Measurements from ENCODE around the gene USP6NL.

The USP6NL gene

DNA sequence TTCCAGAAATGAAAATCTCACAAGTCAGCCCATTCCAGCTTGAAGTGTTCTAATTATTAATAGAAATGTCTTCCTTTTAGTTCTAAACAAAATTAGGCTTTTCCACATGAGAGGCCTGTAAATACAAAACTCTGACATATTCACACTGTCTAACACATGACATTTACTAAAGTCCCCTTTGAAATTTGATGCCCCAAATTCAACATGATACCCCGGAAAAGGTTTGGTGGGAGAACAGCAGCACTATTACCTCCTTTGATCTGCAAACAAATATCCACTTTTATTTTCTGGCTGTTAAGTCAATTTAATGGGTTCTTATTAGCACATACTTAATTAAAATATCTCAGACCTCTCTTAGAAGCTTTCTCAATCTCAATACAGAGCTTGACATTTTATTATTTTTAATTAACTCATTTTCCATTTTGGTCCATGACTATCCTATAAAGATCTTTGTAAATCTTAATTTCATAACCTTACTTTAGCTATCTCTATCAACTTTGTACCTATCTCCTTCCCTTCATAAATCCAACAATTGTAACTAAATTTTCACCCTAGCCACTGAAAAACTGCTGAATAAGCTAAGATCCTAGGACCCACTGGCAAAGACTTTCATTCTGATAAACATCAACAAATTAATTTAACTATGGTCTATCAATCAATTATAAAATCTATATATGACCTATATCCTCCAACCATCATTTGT, 63.2 kb downstream of the USP6NL start:
- DNase-seq, result no peak

DNA sequence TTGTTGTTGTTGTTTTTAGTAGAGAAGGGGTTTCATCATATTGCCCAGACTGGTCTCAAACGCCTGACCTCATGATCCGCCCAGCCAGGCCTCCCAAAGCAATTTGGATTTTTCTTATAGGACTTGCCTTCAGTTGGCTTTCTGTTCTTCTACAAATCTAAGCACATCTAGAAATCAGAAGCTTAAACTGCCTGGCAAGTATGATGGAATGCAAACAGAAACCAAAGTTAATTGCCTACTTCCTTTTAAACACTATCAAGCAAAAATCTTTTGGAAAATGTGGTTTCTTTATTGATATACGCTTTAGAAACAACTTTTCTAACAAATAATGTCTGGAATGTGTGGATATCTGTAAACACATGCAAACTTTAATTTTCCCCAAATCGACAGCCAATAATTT, 64.9 kb downstream of the USP6NL start:
- no peak for DNase-seq

DNA sequence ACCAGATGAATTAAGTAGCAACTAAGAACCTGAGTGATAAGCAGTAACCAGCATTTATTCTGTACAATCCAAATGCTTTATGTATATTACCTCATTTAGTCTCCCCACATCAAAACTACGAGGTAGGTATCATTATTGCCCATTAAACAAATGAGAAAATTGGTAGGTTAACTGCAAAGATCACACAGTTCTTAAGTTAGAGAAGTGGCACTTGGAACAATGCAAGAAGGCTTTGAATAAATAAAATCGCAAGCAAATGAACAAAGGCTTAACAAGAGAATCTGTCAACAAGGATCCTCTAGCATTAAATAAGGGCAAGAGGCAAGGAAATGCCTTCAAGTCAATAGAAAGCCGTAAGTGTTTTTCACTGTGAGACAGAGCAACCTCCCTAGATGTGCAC, 70.2 kb downstream of the USP6NL start:
- no peak for DNase-seq

DNA sequence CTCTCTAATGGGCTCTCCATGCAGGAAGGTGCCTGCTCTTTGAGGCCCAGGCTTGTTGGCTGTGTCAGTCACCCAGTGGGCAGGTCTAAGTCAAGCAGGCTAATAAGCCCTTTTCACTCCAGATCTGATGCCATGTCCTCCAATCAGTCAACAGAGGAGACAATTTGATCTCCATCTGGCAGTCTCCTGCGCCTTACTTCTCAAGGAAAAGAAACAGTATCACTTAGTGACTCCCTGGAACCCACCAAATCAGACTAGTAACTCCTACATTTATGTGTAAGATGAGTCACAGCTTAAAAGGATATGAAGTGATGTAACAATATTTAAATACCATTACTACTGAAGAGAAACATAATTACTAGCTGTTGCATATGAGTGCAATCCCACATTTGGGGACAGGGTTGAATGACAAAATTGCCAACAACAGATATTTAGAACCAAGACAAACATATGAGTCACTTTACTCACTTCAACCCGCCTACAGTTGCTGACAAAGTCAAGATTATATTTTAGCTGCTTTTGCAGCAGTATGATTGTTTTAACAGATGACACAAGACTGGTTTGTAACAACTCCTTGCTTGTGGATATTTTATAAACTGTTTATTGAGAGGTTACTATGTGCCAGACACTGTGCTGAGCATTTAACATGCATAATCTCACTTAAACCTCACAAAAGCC, 72.1 kb downstream of the USP6NL start:
- DNase-seq, result no peak

DNA sequence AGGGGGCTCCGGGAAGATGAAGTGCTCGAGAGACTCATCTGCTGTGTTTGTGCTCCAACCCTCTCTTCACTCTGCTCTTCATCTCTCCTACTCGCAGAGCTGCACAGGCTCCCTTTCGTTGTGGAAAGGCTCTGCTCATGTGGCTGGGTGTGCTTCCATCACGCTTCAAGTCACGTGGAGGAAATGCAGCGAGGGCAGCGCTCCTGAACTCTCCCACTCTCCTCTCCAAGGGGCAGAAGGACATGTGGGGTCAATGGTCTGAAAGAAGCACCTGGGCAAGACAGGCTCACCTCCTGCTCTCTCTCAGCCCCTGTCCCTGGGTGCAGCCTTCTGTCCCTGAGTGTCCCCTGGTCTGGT, 72.6 kb downstream of the USP6NL start:
- DNase-seq, result no peak

DNA sequence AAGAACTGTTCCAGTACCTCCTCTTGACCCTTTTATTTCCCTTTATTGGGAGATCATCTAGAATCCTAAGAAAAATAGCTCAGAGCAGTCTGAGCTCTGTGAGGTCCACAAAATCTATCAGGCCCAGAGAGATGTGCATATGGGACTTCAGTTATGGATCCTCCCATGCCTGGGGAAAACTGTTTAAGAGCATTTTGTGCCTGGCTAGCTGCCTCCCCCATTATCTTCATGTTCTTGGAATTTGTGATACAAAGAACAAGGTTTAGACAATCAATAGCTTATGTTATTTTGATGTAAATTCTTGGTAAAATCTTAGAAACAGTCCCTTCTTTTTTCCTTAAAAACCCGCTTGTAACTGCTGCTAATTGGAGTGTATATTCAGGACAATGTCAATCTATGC, 75.2 kb downstream of the USP6NL start:
- no peak for DNase-seq

DNA sequence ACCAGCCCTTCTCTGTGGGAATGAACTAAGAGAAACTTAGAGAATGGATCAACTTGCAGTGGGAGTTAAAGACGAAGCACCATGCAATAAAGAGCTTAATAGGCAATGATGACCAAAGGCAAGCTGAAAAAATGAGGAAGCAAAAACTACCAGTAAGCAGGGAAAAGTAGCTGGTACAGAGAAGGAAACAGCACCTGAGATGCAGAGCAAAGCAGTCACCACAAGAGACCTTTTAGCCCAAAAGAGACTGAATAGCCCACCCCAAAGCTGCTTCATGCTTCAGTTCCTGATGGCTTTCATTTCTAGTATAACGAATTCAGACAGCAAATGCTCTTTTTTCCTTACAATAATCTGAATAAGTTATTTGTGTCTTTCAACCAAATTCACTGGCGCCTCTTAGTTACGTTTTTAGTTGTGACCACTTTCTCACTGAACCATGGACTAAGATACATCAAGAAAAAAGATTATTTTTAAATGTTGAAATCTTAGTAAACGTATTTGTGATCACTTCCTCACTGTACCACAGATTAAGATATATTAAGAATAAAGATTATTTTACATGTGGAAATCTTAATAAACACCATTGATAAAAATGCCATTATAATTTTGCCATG, 76.0 kb downstream of the USP6NL start:
- DNase-seq, result no peak

DNA sequence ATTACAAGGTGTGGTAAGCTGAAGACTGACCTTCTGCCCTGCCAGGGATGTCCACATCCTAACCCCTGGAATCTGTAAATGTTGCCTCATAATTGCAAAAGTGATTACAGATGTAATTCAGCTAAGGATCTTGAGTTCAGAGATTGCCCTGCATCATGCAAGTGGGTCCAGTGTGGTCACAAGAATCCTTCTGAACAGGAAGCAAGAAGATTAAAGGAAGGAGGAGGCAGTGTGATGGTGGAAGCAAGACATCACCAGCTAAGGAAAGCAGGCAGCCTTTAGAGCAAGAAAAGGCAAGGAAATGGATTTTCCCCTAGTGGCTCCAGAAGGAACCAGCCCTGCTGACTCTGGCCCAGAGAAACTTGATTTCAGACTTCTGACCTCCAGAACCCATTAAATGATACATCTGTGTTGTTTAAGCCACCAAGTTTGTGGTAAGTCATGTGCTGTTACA, 78.1 kb downstream of the USP6NL start:
- no peak for DNase-seq

DNA sequence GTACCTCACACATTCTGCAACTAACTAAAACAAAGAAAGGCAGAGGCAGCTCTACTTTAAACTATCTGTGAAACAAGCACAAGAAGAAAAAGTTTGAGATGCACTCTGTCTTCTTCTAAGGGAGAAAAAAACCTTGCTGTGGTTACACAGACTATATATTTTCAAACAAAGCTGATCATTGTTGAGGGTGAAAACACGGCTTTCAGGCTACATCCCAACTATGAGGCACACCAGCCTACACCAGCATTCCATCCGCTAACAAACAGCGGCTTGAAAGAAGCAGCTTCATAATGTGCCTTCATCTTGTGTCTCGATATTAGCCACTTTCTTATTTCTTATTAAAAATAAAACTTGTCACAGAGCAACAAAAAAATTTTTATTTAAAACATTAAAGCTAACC, 79.1 kb downstream of the USP6NL start:
- no peak for DNase-seq

DNA sequence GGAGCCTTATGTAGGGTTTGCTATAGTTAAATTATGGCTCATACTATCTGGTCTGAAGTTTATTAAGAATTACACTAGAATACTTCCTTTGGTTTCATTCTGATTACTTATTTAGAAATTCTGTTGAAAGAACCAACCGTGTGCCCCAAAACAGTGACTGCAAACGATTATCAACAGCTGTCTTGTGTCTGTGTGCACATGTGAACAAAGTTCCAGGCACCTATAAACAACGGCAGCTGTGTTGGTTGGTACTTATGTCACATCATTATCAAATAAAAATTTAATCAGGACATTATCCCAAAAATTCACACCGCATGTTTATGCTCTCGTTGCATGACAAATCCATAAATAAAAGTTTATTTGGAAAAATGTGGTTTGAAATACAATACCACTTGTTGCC, 80.6 kb downstream of the USP6NL start:
- DNase-seq, result no peak

DNA sequence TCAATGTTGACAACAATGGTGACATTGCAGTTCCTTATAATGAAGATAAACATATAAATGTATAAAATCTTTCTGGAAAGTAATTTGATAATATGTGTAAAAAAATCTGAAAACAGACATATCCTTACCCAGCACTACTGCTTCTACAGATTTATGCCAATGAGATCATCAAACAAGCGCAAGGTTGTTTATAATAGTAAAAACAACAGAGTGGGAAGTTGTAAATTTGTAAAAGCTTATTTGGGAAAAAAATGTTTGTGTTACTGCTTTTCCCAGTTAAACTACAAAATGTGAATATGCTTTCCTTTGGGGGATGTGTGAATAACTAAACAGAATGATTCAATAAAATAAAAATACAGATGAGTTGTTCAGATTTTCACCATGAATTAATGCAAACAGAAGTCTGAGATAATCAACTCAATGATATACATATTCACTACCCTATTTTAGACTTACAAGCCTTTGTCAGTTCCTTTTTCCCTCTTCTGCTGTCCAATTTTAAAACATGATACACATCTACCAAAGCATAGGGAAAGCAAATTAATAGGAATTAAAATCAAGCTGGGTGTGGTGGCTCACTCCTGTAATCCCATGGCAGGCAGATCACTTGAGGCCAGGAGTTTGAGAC, 82.1 kb downstream of the USP6NL start:
- DNase-seq, result no peak

DNA sequence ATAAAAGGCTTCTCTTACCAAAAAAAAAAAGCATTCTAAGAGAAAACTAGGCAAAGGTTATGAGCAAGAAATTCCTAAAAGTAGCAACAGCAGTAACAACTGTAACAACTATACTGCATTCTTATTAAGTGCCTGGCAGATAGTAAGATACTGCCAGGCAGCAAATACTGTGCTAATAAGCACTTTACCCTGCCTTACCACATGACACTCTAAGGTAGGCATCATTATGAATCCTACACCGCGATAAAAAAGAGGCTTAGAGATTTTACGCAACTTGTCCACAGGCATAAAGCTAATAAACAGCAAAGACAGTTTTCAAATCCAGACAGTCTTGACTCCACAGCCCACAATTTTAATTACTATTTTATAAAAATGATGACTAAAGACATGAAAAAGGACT, 83.2 kb downstream of the USP6NL start:
- DNase-seq, result no peak

DNA sequence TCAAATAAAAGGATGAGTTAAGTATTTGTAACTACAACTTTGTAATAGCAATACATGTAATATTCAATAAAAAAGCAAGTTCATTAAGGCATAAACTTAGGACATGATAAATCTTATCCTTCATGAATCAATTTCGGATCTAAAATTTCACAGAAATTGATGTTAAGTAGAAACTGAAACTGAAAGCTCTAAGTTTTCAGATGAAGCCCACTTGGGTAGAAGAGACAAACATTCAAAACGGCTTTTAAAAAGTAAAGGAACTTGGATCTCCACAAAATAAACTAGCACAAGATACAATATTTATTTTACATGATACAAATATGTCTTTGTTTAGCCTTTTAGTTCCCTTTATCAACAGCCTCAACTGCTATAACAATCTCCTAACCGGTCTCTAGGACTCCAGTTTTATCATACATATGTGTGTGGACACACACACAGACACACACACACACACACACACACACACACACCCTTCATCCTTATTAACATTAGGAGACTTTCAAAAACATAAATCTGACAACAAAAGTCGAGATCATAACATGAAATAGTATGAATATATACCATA, 83.7 kb downstream of the USP6NL start:
- DNase-seq, result no peak

DNA sequence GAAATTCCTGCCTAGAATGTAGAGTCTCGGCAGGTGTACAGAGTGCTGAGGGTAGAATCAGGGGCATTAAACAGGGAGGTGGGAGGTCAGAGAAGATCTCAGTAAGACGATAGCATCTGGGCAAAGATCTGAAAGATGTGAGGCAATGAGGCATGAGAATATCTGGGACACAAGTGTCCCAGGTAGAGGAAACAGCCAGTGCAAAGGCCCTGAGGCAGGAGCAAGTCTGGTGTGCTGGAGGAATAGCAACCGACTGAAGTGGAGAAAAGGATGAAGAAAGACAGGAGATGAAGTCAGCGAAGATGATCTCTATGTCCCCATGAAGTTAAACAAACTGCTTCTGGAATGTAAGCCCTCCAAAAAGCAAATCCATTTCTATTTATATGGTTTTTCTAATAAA, 84.4 kb downstream of the USP6NL start:
- no peak for DNase-seq

DNA sequence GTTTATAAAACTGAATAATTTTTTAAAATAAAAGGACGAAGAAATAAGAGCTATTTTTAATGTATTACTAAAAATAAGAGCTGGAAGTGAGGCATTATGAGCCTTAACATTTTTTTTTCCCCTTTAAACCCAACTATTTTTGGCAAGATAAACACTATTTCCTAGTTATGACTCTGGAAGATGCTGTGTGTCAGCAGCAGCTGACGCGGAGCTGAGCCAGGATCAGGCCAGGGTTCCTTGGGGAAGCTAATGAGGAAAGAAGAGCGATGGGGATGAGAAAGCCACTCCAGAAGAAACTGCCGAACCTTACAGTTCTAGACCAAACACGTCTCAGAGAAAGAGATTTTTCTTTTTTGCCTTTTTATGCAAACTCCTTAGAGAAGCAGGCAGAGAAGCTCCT, 85.9 kb downstream of the USP6NL start:
- no peak for DNase-seq

DNA sequence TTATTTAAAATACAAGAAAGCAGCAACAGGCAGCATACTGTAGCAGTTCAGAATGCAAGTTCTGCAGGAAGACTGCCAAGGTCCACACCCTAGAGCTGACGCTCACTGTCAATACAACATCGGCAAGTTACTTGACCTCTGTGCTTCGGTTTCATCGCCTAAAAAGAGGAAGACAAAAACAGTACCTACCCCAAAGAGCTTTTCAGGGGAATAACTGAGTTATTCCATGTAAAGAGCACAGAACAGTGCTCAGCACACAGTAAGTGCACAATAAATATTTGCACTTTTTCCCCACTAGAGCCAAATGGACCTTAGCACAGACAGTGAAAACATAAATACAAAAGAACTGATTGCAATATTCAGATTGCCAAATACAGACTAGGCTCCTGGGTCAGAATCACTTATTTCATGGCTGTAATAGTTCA, 88.6 kb downstream of the USP6NL start:
- DNase-seq, result no peak

DNA sequence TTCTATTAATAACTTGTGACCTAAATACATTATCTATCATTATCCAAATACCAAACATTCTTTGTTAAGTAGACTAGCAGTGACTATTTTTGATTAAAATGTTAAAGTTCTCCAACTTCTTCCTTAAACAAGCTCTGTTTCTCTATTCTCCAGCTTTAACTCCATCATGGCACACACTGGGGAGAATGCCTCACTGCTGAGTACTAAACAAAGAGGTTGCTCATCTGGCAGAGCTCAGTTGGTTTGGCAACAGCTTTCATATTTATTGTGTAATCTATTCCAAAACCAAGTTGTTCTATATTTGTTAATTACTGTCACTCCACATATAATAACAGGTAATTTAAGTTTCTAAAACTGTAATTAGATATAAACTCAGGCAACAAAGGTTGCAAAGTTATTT, 89.6 kb downstream of the USP6NL start:
- DNase-seq, result no peak

DNA sequence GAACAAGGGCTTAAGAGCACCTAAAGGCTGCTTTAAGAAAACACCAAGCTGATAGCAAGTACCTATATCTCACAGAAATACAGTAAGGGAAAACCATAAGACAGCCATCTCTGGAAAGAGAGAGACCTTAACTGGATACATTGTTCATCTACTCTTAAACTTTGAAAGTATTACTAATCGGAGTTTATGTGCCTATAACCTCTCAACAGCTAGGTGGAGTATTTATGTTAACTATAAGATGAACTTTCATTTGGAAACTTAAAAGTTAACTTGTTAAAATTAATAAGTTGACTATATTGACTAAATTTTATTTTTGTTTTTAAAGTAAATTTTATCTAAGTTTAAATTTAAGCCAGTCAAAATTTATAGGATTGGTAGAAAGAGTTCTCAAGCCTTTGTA, 90.6 kb downstream of the USP6NL start:
- DNase-seq, result no peak

DNA sequence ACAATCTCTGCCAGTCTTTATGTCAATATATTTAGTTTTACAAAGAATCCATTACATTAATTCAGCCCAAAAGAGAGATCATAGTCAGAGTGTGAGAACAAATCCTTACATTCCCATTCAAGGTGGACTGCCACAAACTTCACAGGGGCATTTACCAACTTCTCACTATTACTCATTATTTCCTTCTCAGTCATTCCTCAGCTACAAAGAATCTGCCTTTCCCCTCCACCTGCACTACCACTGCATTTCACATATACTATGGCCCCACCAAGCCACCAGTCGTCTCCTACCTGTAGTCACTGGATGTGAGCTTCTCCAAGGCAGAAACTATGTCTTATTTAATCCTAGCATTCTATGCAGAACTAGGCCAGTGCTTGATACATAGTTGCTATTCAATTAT, 94.3 kb downstream of the USP6NL start:
- no peak for DNase-seq

DNA sequence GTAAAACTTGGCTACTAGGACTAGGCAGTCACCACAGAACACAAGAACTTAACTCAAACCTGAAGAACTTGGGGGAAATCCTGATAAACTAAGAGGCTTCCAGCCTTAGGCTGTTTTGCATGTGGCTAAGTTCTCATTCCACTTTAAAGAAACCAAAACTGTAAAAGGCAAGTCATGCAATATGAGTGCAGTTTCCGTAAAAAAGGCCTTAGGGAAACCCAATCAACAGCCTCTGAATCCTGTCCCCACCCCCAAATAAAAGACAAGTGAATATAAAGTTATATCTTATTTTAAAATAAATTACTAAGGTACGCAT, 95.1 kb downstream of the USP6NL start:
- no peak for DNase-seq

DNA sequence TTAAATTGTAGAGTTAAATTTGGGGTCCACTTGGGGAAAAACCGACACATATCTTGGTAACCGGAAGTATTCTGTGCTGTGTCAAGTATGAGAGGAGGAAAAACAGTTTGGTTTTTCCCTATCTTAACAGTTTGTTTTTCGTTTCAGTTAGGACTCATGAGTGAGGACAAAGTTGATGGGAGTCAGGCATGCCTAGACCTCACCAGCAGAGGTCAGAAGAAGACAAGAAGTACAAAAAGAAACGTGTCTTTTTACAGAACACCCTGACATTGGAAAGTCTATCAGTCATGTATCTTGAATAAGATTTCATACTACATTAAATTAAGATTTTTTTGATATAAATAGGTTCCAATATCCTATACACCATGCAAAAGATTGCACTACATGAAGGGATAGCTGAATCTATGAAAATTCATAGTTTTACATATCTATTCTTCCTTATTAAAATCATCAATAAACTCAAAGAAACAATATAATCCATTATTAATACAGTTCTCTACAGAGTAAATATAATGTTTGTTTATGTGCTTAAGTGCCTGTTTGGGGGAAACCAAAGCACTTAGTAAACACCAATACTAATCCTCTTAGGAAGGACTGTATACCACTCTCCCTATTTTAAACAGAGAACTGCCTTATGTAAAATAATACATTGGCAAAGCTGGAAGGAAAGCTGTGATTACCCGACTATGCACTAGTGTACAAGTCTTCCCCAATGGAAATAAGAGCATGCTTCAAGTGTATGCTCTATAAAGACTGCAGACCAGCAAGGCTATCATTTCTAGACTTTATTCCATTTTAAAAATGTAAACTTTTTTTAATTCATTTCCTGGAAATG, 95.6 kb downstream of the USP6NL start:
- no peak for DNase-seq

DNA sequence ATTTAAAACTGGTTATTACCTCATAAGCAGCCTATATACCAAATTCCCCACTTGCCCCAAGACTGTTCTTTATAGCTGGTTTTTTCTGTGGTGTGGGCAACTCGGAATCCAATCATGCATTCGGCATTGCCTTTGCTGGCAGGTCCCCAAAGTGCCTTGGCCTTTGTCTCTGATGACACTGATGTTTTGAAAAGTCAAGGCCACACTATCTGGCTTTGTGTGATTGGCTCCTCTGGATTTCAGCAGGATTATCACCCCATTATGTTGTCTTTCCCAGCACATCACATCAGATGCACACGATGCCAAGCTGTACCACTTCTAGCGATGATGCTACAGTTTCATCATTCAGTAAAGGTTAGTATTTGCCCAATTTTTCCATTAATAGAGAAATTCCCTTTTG, 97.7 kb downstream of the USP6NL start:
- DNase-seq, result no peak

DNA sequence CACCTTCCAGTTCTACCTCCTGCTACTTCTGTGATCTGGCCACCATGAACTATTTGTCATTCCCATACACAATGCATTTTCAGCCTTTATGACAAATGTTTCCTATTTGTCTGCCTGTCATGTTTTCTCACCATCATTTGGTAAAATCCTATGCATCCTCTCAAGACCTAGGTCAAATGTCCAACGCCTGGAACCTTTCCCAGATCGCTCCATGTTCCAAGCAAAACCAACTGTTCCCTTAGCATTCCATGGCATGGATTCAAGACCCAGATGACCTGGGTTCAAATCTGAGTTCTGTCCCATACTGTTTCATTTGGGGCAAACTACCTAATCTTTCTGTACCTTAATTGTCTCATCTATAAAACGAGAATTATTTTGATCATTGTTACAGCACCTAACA, 98.9 kb downstream of the USP6NL start:
- DNase-seq, result no peak

All from stimulated activated naive CD4-positive, alpha-beta T cell treated with Interleukin-2 at 50 U/mL for 16 hours (primary cell).